Measurements from ENCODE around the gene SPG11.

DNA sequence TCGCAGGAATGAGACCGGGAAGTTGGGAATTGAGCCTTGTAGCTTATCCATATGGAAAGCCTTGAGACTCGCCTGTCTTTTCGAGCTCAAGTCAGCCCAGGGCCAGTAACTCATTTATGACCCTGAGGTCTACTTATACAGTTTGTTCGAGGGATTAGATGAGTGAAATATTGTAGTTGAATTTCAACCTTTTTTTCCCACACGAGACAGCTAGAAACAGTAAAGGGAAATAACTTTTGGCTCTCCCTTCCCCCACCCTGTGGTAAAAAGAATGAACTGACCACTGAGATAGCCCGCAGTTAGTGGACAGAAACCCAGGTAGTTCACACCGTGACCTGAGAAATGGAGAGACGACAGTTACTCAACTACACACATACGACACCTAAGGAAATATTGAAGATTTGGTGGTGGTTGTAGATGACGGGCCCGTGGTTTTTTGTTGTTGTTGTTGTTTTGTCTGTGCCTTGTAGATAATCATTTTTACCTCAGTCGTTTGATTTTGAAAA lies 125.7 kb downstream of the SPG11 start:
- TF ChIP-seq HDGF (IDR thresholded peaks at IDR 0.05; ENCODE audit: borderline replicate concordance) = no peak
- TF ChIP-seq BHLHE40 (IDR thresholded peaks at IDR 0.05; ENCODE audit: borderline replicate concordance) = no peak
- TF ChIP-seq CTBP1 (IDR thresholded peaks at IDR 0.05; ENCODE audit: borderline replicate concordance) = no peak
- TF ChIP-seq SP1 (IDR thresholded peaks at IDR 0.05) = no peak
- no peak for TF ChIP-seq TARDBP (IDR thresholded peaks at IDR 0.05)

All from HEK293T (cell line).